A549 (cell line): ENCODE data around the gene FAM50B.

ENCODE experiments used
- CHD2 ChIP-seq: fragments of 150-350 bp; IDR thresholded peaks from 2 replicates; pipeline ENCODE4 v1.6.1; 2014; ENCODE audit warnings: low read length; ENCODE audit not compliant: partially characterized antibody
- EP300 ChIP-seq, 2 experiments: fragments of >200 bp; sonication (Bioruptor Twin); formaldehyde crosslinking; IDR thresholded peaks; 2 replicates in 1 of 2; 3 replicates in 1 of 2; pipeline ENCODE4 v1.6.1; 2016 to 2017
- JUNB ChIP-seq: fragments of >200 bp; sonication (Bioruptor Twin); formaldehyde crosslinking; IDR thresholded peaks from 2 replicates; pipeline ENCODE4 v1.6.1; 2016
- KDM1A ChIP-seq: fragments of 200-600 bp; sonication (generic); IDR thresholded peaks from 2 replicates; pipeline ENCODE4 v1.6.1; 2016; ENCODE audit warnings: low read depth, mild to moderate bottlenecking
- MAZ ChIP-seq: fragments of 150-350 bp; IDR thresholded peaks from 2 replicates; pipeline ENCODE4 v1.6.1; 2014; ENCODE audit warnings: antibody characterized with exemption, low read depth, low read length, borderline replicate concordance
- MYC ChIP-seq: IDR thresholded peaks from 2 replicates; pipeline ENCODE4 v1.6.1; 2012; ENCODE audit warnings: mild to moderate bottlenecking, inconsistent platforms, low read length, improper control_type of control experiment, borderline replicate concordance
- NPAS2 ChIP-seq: fragments of 250-450 bp; sonication (Bioruptor Pico); IDR thresholded peaks from 2 replicates; pipeline ENCODE4 v1.8.0; 2022; ENCODE audit warnings: mild to moderate bottlenecking, moderate library complexity, borderline replicate concordance
- POLR2A ChIP-seq: IDR thresholded peaks from 2 replicates; pipeline ENCODE4 v1.6.1; 2012; ENCODE audit warnings: mild to moderate bottlenecking, low read length
- POLR2AphosphoS2 ChIP-seq: conservative IDR thresholded peaks from 2 replicates; pipeline ENCODE4 v1.6.1; 2012; ENCODE audit warnings: low read length, improper control_type of control experiment, inconsistent platforms
- RCOR1 ChIP-seq: fragments of 150-350 bp; IDR thresholded peaks from 2 replicates; pipeline ENCODE4 v1.6.1; 2014; ENCODE audit warnings: antibody characterized with exemption, low read length, low read depth
- RNF2 ChIP-seq: fragments of 200-600 bp; sonication (generic); IDR thresholded peaks from 2 replicates; pipeline ENCODE4 v1.6.1; 2016; ENCODE audit warnings: low read depth, mild to moderate bottlenecking, antibody characterized with exemption, moderate library complexity, borderline replicate concordance
- TF ChIP-seq, protein P1 (sequence below): fragments of >200 bp; sonication (Bioruptor Twin); formaldehyde crosslinking; IDR thresholded peaks from 3 replicates; pipeline ENCODE4 v1.5.1; 2016
- TF ChIP-seq, protein P2 (sequence below): fragments of 450-650 bp; IDR thresholded peaks from 2 replicates; pipeline ENCODE4 v1.6.1; 2014; ENCODE audit warnings: antibody characterized with exemption

DNA sequence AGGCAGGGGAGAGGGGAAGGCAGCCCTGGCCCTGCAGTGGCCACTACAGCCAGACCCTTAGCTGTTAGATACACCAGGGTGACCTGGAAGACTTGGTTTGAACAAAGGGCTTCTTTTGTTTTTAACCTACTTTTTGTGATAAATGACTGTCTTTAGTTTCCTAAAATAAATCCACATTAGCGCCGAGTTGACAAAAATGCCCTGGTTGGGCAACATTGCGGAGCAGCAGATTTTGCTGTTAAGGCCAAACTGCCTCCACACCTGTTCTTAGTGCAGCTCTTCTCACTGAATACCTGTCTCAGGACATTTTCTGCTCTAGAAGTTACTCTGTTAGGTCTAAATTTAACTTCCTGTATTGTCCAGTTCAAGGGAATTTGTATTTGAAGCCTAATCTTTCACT is 42.7 kb downstream of the FAM50B start:
- no peak for TF ChIP-seq POLR2AphosphoS2
- TF ChIP-seq, protein P1, sequence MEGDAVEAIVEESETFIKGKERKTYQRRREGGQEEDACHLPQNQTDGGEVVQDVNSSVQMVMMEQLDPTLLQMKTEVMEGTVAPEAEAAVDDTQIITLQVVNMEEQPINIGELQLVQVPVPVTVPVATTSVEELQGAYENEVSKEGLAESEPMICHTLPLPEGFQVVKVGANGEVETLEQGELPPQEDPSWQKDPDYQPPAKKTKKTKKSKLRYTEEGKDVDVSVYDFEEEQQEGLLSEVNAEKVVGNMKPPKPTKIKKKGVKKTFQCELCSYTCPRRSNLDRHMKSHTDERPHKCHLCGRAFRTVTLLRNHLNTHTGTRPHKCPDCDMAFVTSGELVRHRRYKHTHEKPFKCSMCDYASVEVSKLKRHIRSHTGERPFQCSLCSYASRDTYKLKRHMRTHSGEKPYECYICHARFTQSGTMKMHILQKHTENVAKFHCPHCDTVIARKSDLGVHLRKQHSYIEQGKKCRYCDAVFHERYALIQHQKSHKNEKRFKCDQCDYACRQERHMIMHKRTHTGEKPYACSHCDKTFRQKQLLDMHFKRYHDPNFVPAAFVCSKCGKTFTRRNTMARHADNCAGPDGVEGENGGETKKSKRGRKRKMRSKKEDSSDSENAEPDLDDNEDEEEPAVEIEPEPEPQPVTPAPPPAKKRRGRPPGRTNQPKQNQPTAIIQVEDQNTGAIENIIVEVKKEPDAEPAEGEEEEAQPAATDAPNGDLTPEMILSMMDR: no peak
- no peak for TF ChIP-seq RCOR1
- TF ChIP-seq POLR2A: no peak
- TF ChIP-seq EP300 (IDR thresholded peaks at IDR 0.05): no peak
- TF ChIP-seq JUNB: no peak
- TF ChIP-seq, protein P2, sequence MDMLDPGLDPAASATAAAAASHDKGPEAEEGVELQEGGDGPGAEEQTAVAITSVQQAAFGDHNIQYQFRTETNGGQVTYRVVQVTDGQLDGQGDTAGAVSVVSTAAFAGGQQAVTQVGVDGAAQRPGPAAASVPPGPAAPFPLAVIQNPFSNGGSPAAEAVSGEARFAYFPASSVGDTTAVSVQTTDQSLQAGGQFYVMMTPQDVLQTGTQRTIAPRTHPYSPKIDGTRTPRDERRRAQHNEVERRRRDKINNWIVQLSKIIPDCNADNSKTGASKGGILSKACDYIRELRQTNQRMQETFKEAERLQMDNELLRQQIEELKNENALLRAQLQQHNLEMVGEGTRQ: no peak
- TF ChIP-seq NPAS2 (CRISPR knock-in tag): no peak
- TF ChIP-seq KDM1A: no peak
- no peak for TF ChIP-seq MYC
- TF ChIP-seq RNF2: no peak
- no peak for TF ChIP-seq MAZ
- TF ChIP-seq CHD2: no peak
